Measurements from ENCODE around the gene EXOSC6. TPM values are rescaled to one million over a fixed set of nuclear protein-coding genes. Genes with fewer than 3 reads are reported as not detected.
"Not testable (repeated sequence)": the region's sequence is repeated elsewhere in the genome, so short reads cannot be mapped to it uniquely, and the experiment has no call there.

Gene EXOSC6
- total RNA-seq, 6 donors from 2014 or later: 16.8 to 32.8 (median 20.5) TPM

DNA sequence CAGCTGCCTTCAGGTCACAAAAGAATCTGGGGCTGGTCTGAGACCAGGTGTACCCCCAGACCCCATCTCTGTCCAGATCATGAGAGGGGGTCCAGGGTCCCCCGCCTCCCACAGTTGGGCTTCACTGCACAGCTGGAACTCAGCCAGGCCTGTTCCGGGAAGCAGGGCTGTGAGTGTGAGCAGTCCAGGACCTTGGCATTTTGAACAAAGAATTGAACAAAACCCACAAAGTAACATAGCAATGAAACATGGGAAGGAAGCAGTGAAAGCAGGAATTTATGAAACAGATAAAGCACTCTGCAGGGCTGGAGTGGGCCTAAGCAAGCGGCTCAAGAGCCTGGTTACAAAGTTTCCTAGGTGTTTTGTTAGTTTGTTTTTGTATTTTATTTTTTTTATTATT lies 53.1 kb downstream of the EXOSC6 start:
- H3K4me3 ChIP-seq, H3K36me3 ChIP-seq, H3K27me3 ChIP-seq, H3K9me3 ChIP-seq, H3K4me1 ChIP-seq, DNase-seq, H3K27ac ChIP-seq: not testable (repeated sequence)
- peak in 1 of 2 donors; percentile 43 for ATAC-seq (ENCODE audit: low FRiP score in 2 of 2)
- WGBS, 2 donors: 38 to 44% methylated on average over 3 of the region's 3 CpGs

DNA sequence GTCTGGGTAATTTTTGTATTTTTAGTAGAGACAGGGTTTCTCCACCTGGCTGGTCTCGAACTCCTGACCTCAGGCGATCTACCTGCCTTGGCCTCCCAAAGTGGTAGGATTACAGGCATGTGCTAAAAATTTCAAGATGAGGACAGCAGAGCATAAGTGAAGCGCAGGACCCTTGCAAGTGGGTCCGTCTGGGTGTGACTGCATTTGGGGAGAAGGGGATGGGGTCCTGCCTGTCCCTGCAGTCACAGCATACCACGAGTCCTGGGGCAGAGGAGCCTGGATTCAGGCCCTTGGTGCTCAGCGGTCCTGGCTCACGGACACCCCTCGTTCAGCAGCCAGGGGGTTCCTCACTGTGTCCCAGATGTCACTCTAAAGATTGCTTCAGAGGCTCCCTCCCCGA lies 53.5 kb downstream of the EXOSC6 start:
- not testable (repeated sequence) for H3K36me3 ChIP-seq, H3K4me1 ChIP-seq, H3K27ac ChIP-seq, H3K4me3 ChIP-seq, H3K27me3 ChIP-seq, DNase-seq, H3K9me3 ChIP-seq
- 81 to 94% methylated on average over 6 to 9 of the region's 9 CpGs for WGBS, 2 donors
- ATAC-seq (ENCODE audit: low FRiP score in 2 of 2): peak in 1 of 2 donors; percentile 34

DNA sequence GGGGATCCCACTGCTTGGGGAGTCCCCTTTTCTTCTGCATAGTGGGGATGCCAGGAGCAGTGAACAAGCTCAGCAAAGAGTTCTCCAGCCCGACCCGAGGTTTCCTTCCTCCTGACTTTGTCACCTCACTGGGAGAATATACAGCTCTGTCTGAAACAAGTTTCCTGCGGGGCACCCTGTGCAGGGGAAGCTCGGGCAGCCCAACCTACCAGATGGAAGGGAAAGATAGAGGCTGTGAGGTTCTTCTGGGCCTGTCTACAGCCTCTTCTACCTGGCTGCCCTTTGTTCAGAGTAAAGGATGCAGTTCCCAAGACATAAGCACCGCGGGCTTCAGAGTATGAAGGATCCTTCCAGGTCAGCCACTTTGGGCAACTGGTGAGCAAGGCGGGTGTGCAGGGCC lies 54.1 kb downstream of the EXOSC6 start:
- not testable (repeated sequence) for H3K4me3 ChIP-seq, H3K4me1 ChIP-seq, H3K27me3 ChIP-seq, H3K9me3 ChIP-seq, H3K27ac ChIP-seq, H3K36me3 ChIP-seq, DNase-seq
- 35 to 81% methylated on average over 3 to 7 of the region's 7 CpGs for WGBS, 2 donors
- ATAC-seq (ENCODE audit: low FRiP score in 2 of 2): peak; percentile 10 to 31

Small RNA genes within 50 kb of the gene (small RNA-seq; reads per million reads assigned to genes)
- gene AC009060.2 (0 reads per million in 4 donors), gene RN7SL279P (0 reads per million in 4 donors)

Other genes with a start within 250 kb of the EXOSC6 start
- 10 to 100 TPM; 15.2 to 46.1 (median 21.9) TPM for gene PDPR, start 137.6 kb downstream of the EXOSC6 start, total RNA-seq
- gene CLEC18C, start 78.2 kb downstream of the EXOSC6 start, total RNA-seq: under 1 TPM in 3 of 6 donors, not detected in 3; 0.44 to 0.69 (median 0.54) TPM
- 100 to 1,000 TPM in 3 of 6 donors, 10 to 100 TPM in 3; 67.4 to 129 (median 102) TPM for gene AARS1, start 37.6 kb upstream of the EXOSC6 start, total RNA-seq
- gene DDX19B, start 47.2 kb upstream of the EXOSC6 start, total RNA-seq: 10 to 100 TPM; 24.0 to 47.0 (median 27.6) TPM
- 10 to 100 TPM; 28.6 to 46.1 (median 31.7) TPM for gene DDX19A, start 95.0 kb upstream of the EXOSC6 start, total RNA-seq
- gene ST3GAL2, start 187.2 kb upstream of the EXOSC6 start, total RNA-seq: 10 to 100 TPM; 12.5 to 50.3 (median 26.1) TPM
- gene FCSK, start 202.7 kb upstream of the EXOSC6 start, total RNA-seq: 10 to 100 TPM; 16.0 to 51.3 (median 24.5) TPM